ENCODE data around the gene CYSLTR2.

DNA sequence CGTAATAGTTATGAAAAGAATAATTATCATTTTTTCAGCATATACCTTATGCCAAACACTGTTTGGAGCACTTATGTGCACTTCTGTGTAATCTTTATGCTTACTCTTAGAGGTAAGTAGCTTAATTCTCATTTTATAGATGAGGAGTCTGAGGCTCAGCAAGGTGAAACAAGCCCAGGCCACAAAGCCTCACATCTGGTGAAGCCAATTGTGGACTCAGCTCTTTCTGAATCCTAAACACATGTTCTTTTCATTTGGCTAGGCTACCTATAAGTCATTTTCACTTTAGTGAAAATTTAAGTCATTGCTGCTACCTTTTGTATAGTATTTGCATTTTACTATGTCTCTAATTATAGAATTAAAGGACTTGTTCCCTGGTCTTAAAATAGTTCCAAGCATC is 84.0 kb downstream of the CYSLTR2 start:
- TF ChIP-seq, protein P1, sequence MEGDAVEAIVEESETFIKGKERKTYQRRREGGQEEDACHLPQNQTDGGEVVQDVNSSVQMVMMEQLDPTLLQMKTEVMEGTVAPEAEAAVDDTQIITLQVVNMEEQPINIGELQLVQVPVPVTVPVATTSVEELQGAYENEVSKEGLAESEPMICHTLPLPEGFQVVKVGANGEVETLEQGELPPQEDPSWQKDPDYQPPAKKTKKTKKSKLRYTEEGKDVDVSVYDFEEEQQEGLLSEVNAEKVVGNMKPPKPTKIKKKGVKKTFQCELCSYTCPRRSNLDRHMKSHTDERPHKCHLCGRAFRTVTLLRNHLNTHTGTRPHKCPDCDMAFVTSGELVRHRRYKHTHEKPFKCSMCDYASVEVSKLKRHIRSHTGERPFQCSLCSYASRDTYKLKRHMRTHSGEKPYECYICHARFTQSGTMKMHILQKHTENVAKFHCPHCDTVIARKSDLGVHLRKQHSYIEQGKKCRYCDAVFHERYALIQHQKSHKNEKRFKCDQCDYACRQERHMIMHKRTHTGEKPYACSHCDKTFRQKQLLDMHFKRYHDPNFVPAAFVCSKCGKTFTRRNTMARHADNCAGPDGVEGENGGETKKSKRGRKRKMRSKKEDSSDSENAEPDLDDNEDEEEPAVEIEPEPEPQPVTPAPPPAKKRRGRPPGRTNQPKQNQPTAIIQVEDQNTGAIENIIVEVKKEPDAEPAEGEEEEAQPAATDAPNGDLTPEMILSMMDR (IDR thresholded peaks at IDR 0.05) = no peak
- TF ChIP-seq EZH2 (IDR thresholded peaks at IDR 0.05; ENCODE audit: borderline replicate concordance, insufficient read depth, low read depth, low read length, poor library complexity, severe bottlenecking) = no peak

All from B cell (primary cell).